ENCODE results near the gene BTBD1.

The BTBD1 gene

DNA sequence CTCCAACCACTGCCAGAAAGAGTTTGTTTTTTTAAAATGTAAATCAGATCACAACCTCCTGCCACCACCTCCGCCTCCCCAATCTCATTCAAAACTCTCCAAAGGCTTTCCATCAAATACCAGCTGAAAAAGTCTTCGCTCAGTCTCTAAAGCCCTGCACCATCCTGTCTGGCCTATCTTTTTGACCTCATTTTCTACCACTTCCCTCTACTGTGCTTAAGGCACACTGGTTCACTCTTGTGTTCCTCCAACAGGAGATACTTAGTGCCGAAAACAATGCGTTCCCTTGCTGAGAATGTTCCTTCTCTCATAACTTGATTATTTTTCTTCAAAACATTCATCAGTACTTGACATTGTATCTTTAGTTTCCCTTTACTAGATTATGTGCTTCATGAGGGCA is 3.5 kb downstream of the BTBD1 start:
- Histone ChIP-seq H3K4me3 (replicated peaks; ENCODE audit: low read depth, low read length) (peak overlapping the region; percentile 37), H3K36me3 (ENCODE audit: control insufficient read depth, insufficient read depth, low read length) (peaks cover 7% of the 10 kb centered on the region; the same call in 1 of the 2 replicates), H3K27me3 (replicated peaks; ENCODE audit: control insufficient read depth, insufficient read depth, low read length) (no peaks in the 10 kb centered on the region)
- no peak for DNase-seq (ENCODE audit: extremely low read depth, insufficient read length)
- TF ChIP-seq, protein P1, sequence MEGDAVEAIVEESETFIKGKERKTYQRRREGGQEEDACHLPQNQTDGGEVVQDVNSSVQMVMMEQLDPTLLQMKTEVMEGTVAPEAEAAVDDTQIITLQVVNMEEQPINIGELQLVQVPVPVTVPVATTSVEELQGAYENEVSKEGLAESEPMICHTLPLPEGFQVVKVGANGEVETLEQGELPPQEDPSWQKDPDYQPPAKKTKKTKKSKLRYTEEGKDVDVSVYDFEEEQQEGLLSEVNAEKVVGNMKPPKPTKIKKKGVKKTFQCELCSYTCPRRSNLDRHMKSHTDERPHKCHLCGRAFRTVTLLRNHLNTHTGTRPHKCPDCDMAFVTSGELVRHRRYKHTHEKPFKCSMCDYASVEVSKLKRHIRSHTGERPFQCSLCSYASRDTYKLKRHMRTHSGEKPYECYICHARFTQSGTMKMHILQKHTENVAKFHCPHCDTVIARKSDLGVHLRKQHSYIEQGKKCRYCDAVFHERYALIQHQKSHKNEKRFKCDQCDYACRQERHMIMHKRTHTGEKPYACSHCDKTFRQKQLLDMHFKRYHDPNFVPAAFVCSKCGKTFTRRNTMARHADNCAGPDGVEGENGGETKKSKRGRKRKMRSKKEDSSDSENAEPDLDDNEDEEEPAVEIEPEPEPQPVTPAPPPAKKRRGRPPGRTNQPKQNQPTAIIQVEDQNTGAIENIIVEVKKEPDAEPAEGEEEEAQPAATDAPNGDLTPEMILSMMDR (IDR thresholded peaks at IDR 0.05; ENCODE audit: insufficient read depth, low read length, poor library complexity, severe bottlenecking), result no peak

DNA sequence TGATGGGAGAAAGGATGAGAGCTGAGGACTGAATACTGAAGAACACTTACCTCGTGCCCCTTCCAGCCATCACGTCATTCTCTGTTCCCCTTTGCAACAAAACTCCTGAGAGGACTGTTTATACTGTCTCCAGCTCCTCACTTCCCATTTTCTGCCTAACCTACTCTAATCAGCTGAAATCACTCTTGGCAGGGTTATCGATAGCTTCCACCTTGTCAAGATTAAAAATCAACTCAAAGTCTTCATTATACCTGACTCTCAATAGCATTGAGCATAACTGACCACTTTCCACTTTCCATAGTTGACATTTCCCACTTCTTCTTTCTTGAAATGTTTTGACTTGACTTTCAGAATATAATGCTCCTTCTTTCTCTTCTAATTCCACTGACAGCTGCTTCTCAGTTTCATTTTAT is 4.3 kb downstream of the BTBD1 start:
- TF ChIP-seq, protein P1 (IDR thresholded peaks at IDR 0.05; ENCODE audit: insufficient read depth, low read length, poor library complexity, severe bottlenecking), result no peak
- DNase-seq (ENCODE audit: extremely low read depth, insufficient read length), result no peak
- Histone ChIP-seq H3K27me3 (replicated peaks; ENCODE audit: control insufficient read depth, insufficient read depth, low read length) (no peaks in the 10 kb centered on the region), H3K36me3 (ENCODE audit: control insufficient read depth, insufficient read depth, low read length) (peaks cover 7% of the 10 kb centered on the region; the same call in 1 of the 2 replicates), H3K4me3 (replicated peaks; ENCODE audit: low read depth, low read length) (peak overlapping the region; percentile 37)

DNA sequence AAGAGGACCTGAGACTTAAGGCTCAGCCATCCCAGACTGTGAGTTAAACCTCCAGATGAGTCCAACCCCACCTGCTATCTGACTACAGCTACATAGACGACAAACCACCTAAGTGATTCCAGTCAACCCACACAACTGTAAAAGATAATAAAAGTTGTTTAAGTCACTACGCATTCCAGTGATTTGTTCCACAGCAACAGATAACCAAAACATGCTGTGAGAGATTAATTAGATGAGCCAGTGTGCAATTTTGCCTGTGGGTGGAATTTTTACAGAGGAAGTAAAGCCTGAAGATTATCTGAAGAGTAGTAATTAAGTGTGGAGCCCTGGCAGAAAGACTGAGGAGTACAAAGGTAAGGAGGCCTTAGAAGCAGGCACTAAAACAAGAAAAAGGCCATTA is 5.4 kb downstream of the BTBD1 start:
- H3K27me3 ChIP-seq (replicated peaks; ENCODE audit: control insufficient read depth, insufficient read depth, low read length), result no peaks in the 10 kb centered on the region
- no peak for DNase-seq (ENCODE audit: extremely low read depth, insufficient read length)
- H3K36me3 ChIP-seq (ENCODE audit: control insufficient read depth, insufficient read depth, low read length), result peaks cover 7% of the 10 kb centered on the region
- H3K4me3 ChIP-seq (replicated peaks; ENCODE audit: low read depth, low read length), result no peak overlapping the region
- TF ChIP-seq, protein P1 (IDR thresholded peaks at IDR 0.05; ENCODE audit: insufficient read depth, low read length, poor library complexity, severe bottlenecking), result no peak

DNA sequence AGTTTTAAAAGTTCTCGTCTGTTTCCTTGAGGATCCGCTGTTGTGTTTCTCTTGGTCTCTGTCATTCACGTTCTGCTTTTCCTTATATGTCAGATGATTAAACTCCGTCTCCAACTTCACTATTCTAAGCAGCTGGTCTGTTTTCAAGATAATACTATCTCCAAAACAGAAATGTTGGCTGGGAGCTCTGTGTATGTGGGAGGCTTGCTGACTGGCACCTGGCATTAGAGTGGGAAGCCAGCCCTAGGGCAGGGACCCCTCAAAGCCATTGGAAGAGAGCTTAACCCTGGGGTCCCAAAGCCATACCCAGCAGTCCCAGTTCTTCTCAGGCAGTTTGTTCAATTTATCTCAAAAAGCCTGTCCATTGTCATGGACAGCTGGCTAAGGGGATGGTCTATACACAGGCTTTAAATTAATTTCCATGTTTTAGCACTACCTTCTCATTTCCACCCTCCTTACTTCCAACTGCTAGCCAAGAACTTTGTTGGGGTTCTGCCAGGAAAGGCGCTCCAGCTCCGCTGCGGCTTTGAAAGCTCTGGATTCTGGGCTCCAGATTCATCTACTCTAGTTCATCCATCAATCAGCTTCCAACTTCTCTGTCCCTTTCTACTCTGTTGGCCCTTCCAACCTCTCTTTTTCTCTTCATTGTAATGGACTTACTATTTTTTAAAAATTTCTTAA is 9.2 kb downstream of the BTBD1 start:
- no peak overlapping the region for H3K4me3 ChIP-seq (replicated peaks; ENCODE audit: low read depth, low read length)
- no peak for DNase-seq (ENCODE audit: extremely low read depth, insufficient read length)
- H3K36me3 ChIP-seq (ENCODE audit: control insufficient read depth, insufficient read depth, low read length), result peaks cover 8% of the 10 kb centered on the region

DNA sequence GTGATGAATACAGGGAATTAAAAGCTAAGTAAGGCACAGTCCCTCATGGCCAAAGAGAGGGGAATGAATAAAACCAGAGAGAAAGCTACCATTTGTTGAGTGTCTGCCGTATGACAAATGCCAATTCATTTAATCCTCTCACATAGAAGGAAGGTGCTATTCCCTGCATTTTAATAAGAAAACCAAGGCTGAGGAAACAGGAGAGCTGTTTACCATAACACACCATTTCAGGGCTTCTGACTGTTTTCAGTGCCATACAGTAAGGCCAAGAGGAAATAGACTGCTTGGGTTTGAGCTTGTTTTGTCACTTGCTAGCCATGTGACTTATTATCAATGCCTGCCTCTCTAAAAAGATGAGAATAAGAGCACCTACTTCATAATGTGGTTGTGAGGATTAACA is 10.1 kb downstream of the BTBD1 start:
- Histone ChIP-seq H3K36me3 (ENCODE audit: control insufficient read depth, insufficient read depth, low read length) (peaks cover 8% of the 10 kb centered on the region), H3K4me3 (replicated peaks; ENCODE audit: low read depth, low read length) (no peak overlapping the region), H3K27me3 (replicated peaks; ENCODE audit: control insufficient read depth, insufficient read depth, low read length) (no peaks in the 10 kb centered on the region)
- TF ChIP-seq, protein P1 (IDR thresholded peaks at IDR 0.05; ENCODE audit: insufficient read depth, low read length, poor library complexity, severe bottlenecking), result no peak
- no peak for DNase-seq (ENCODE audit: extremely low read depth, insufficient read length)

More for the DNA sequence above, 9.2 kb downstream of the BTBD1 start:
- TF ChIP-seq, protein P1 (IDR thresholded peaks at IDR 0.05; ENCODE audit: insufficient read depth, low read length, poor library complexity, severe bottlenecking), result no peak
- H3K27me3 ChIP-seq (replicated peaks; ENCODE audit: control insufficient read depth, insufficient read depth, low read length), result no peaks in the 10 kb centered on the region

All from GM06990 (cell line).